ENCODE results near the gene SERINC5.

- TF ChIP-seq CTCF (IDR thresholded peaks at IDR 0.05) = no peak
- TF ChIP-seq SIN3A (IDR thresholded peaks at IDR 0.05; ENCODE audit: borderline replicate concordance, insufficient read depth, low read depth, low read length) = no peak
- TF ChIP-seq TCF7L2 (IDR thresholded peaks at IDR 0.05; ENCODE audit: low read depth, low read length) = no peak
- TF ChIP-seq REST (IDR thresholded peaks at IDR 0.05; ENCODE audit: insufficient read depth in 1 of 2, low read depth in 2 of 2, low read length in 1 of 2) = no peak
Observed at GRCh38 chr5:80284720-80285119, 28.9 kb upstream of the SERINC5 start.

Data from Panc1 (cell line).